Mesendoderm (in vitro differentiated cells): ENCODE data around the gene PTGER3.
A peak's percentile ranks its signal among the peaks of the same experiment; 100 is the strongest.
"Not testable (repeated sequence)": the region's sequence is repeated elsewhere in the genome, so short reads cannot be mapped to it uniquely, and the experiment has no call there.

Source experiments
- DNase-seq: peaks from one replicate; pipeline ENCODE4 v3.0.0; 2013
- H2AK5ac ChIP-seq: 2 replicates; pipeline ENCODE4 v1.6.1; 2013; ENCODE audit warnings: low read length, inconsistent platforms
- H2BK120ac ChIP-seq: 2 replicates; pipeline ENCODE4 v1.6.1; 2013; ENCODE audit warnings: low read depth, mild to moderate bottlenecking, low read length, moderate library complexity, mixed read lengths
- H2BK15ac ChIP-seq: replicated peaks from 2 replicates; pipeline ENCODE4 v1.6.1; 2013; ENCODE audit warnings: low read depth, mild to moderate bottlenecking, moderate library complexity
- H2BK5ac ChIP-seq: 2 replicates; pipeline ENCODE4 v1.6.1; 2013; ENCODE audit warnings: low read length, inconsistent platforms
- H3K18ac ChIP-seq: 2 replicates; pipeline ENCODE4 v1.6.1; 2013; ENCODE audit warnings: mild to moderate bottlenecking, low read length, mixed read lengths
- H3K23ac ChIP-seq: one replicate; pipeline ENCODE4 v1.6.1; 2013; ENCODE audit warnings: low read length
- H3K27ac ChIP-seq: 2 replicates; pipeline ENCODE4 v1.5.1; 2013; ENCODE audit warnings: low read depth, mild to moderate bottlenecking, inconsistent platforms, low read length, moderate library complexity
- H3K27me3 ChIP-seq: 2 replicates; pipeline ENCODE4 v1.6.1; 2013; ENCODE audit warnings: low read length, control low read depth, mild to moderate bottlenecking, inconsistent platforms; ENCODE audit not compliant: insufficient read depth, poor library complexity
- H3K36me3 ChIP-seq: 2 replicates; pipeline ENCODE4 v1.6.1; 2013; ENCODE audit warnings: low read length, inconsistent platforms; ENCODE audit not compliant: control insufficient read depth, insufficient read depth
- H3K4ac ChIP-seq: one replicate; pipeline ENCODE4 v1.6.1; 2013; ENCODE audit warnings: low read depth, mild to moderate bottlenecking, low read length, moderate library complexity
- H3K4me1 ChIP-seq: 2 replicates; pipeline ENCODE4 v1.6.1; 2013; ENCODE audit warnings: low read depth, low read length, inconsistent platforms; ENCODE audit not compliant: control insufficient read depth
- H3K4me2 ChIP-seq: 2 replicates; pipeline ENCODE4 v1.6.1; 2013; ENCODE audit warnings: low read length
- H3K4me3 ChIP-seq: 2 replicates; pipeline ENCODE4 v1.5.1; 2013; ENCODE audit warnings: mild to moderate bottlenecking, low read length
- H3K56ac ChIP-seq: one replicate; pipeline ENCODE4 v1.6.1; 2013; ENCODE audit warnings: low read length
- H3K79me1 ChIP-seq: 2 replicates; pipeline ENCODE4 v1.6.1; 2013; ENCODE audit warnings: low read length, inconsistent platforms
- H3K79me2 ChIP-seq: 2 replicates; pipeline ENCODE4 v1.6.1; 2013; ENCODE audit warnings: mild to moderate bottlenecking, low read length; ENCODE audit not compliant: control insufficient read depth, insufficient read depth
- H3K9ac ChIP-seq: 2 replicates; pipeline ENCODE4 v1.6.1; 2013; ENCODE audit warnings: low read length, inconsistent platforms
- H4K5ac ChIP-seq: one replicate; pipeline ENCODE4 v1.6.1; 2013; ENCODE audit warnings: low read length
- H4K8ac ChIP-seq: one replicate; pipeline ENCODE4 v1.6.1; 2013; ENCODE audit warnings: low read depth, mild to moderate bottlenecking, control low read depth, low read length, moderate library complexity
- WGBS: extraction: QIAGEN DNeasy Blood & Tissue Kit; methylation state at CpG from one replicate; pipeline ENCODE4 v1.1.7; 2013; ENCODE audit warnings: low lambda C conversion rate, missing lambda C conversion rate; ENCODE audit not compliant: insufficient coverage; ENCODE audit errors: extremely low coverage; 5-methylcytosine and 5-hydroxymethylcytosine counted together

PTGER3 gene

GRCh38 chr1:70987497-70987896, 60.1 kb downstream of the PTGER3 start:
- Histone ChIP-seq H3K27me3 (no peaks in the 10 kb centered on the region), H3K18ac (no peak overlapping the region), H3K4me1 (no peaks in the 10 kb centered on the region), H2AK5ac (no peak overlapping the region), H3K4me3 (no peak overlapping the region), H2BK15ac (no peak overlapping the region), H4K5ac (no peak overlapping the region), H3K9ac (no peak overlapping the region), H3K79me1 (no peaks in the 10 kb centered on the region), H3K56ac (no peak overlapping the region), H3K79me2 (no peaks in the 10 kb centered on the region), H3K4me2 (no peak overlapping the region), H3K23ac (no peak overlapping the region), H3K27ac (no peak overlapping the region), H4K8ac (no peak overlapping the region), H3K36me3 (no peaks in the 10 kb centered on the region), H2BK120ac (no peak overlapping the region), H3K4ac (no peak overlapping the region), H2BK5ac (no peak overlapping the region)
- DNase-seq: no peak
- WGBS: no CpG with 5 or more reads among the region's 2 CpGs

GRCh38 chr1:70985776-70986225, 61.8 kb downstream of the PTGER3 start:
- not testable (repeated sequence) for H3K4me2 ChIP-seq, H3K9ac ChIP-seq, H3K4me3 ChIP-seq, H4K8ac ChIP-seq, H2BK15ac ChIP-seq, H3K27ac ChIP-seq, DNase-seq, H3K56ac ChIP-seq, H3K4ac ChIP-seq, H3K23ac ChIP-seq, H3K27me3 ChIP-seq, H3K79me1 ChIP-seq, H3K18ac ChIP-seq, H2AK5ac ChIP-seq, H3K79me2 ChIP-seq, H3K4me1 ChIP-seq, H3K36me3 ChIP-seq, H2BK5ac ChIP-seq, H4K5ac ChIP-seq, H2BK120ac ChIP-seq
- WGBS: no CpG with 5 or more reads among the region's 5 CpGs

- not testable (repeated sequence) for H3K4me1 ChIP-seq, H2BK120ac ChIP-seq, H3K79me1 ChIP-seq, H3K36me3 ChIP-seq, H3K9ac ChIP-seq, H3K4me2 ChIP-seq, DNase-seq, H3K18ac ChIP-seq, H3K23ac ChIP-seq, H3K27me3 ChIP-seq, H3K27ac ChIP-seq, H3K4me3 ChIP-seq, H3K79me2 ChIP-seq, H4K8ac ChIP-seq, H2BK15ac ChIP-seq, H2AK5ac ChIP-seq, H3K56ac ChIP-seq, H4K5ac ChIP-seq, H3K4ac ChIP-seq, H2BK5ac ChIP-seq
- WGBS: no CpG with 5 or more reads among the region's 2 CpGs
Observed at GRCh38 chr1:70985278-70985677, 62.3 kb downstream of the PTGER3 start.

GRCh38 chr1:70980361-70980760, 67.3 kb downstream of the PTGER3 start:
- no peak overlapping the region for H3K23ac ChIP-seq
- no peak overlapping the region for H3K4me2 ChIP-seq
- H2AK5ac ChIP-seq: no peak overlapping the region
- H3K27me3 ChIP-seq: no peaks in the 10 kb centered on the region
- H4K5ac ChIP-seq: no peak overlapping the region
- no peak overlapping the region for H3K9ac ChIP-seq
- no peak overlapping the region for H3K27ac ChIP-seq
- WGBS: no CpG with 5 or more reads among the region's 1 CpG
- H2BK15ac ChIP-seq: no peak overlapping the region
- no peak overlapping the region for H3K4me3 ChIP-seq
- no peak overlapping the region for H2BK5ac ChIP-seq
- no peak overlapping the region for H2BK120ac ChIP-seq
- peak; percentile 44 for DNase-seq
- H3K4me1 ChIP-seq: no peaks in the 10 kb centered on the region
- H3K79me2 ChIP-seq: no peaks in the 10 kb centered on the region
- H3K56ac ChIP-seq: no peak overlapping the region
- H4K8ac ChIP-seq: no peak overlapping the region
- H3K4ac ChIP-seq: no peak overlapping the region
- H3K36me3 ChIP-seq: no peaks in the 10 kb centered on the region
- no peak overlapping the region for H3K18ac ChIP-seq
- H3K79me1 ChIP-seq: no peaks in the 10 kb centered on the region

GRCh38 chr1:70979881-70980280, 67.7 kb downstream of the PTGER3 start:
- no peak overlapping the region for H4K5ac ChIP-seq
- WGBS: 100% methylated on average over 1 of the region's 2 CpGs
- no peak overlapping the region for H3K4me2 ChIP-seq
- H4K8ac ChIP-seq: no peak overlapping the region
- no peak overlapping the region for H3K9ac ChIP-seq
- no peak overlapping the region for H3K27ac ChIP-seq
- no peak overlapping the region for H3K4me3 ChIP-seq
- H3K4me1 ChIP-seq: no peaks in the 10 kb centered on the region
- H2BK15ac ChIP-seq: no peak overlapping the region
- no peaks in the 10 kb centered on the region for H3K79me1 ChIP-seq
- H3K79me2 ChIP-seq: no peaks in the 10 kb centered on the region
- no peak overlapping the region for H3K56ac ChIP-seq
- H3K36me3 ChIP-seq: no peaks in the 10 kb centered on the region
- no peak overlapping the region for H3K23ac ChIP-seq
- no peaks in the 10 kb centered on the region for H3K27me3 ChIP-seq
- no peak overlapping the region for H2AK5ac ChIP-seq
- H3K4ac ChIP-seq: no peak overlapping the region
- DNase-seq: no peak
- H2BK5ac ChIP-seq: no peak overlapping the region
- H3K18ac ChIP-seq: no peak overlapping the region
- H2BK120ac ChIP-seq: no peak overlapping the region

- WGBS: no CpG with 5 or more reads among the region's 4 CpGs
- no peak overlapping the region for H3K4me2 ChIP-seq
- no peaks in the 10 kb centered on the region for H3K27me3 ChIP-seq
- H3K4me3 ChIP-seq: no peak overlapping the region
- H3K9ac ChIP-seq: no peak overlapping the region
- no peak for DNase-seq
- H2BK5ac ChIP-seq: no peak overlapping the region
- H2BK120ac ChIP-seq: no peak overlapping the region
- no peak overlapping the region for H3K18ac ChIP-seq
- H3K4me1 ChIP-seq: no peaks in the 10 kb centered on the region
- H3K4ac ChIP-seq: no peak overlapping the region
- H2BK15ac ChIP-seq: no peak overlapping the region
- no peaks in the 10 kb centered on the region for H3K79me1 ChIP-seq
- H3K56ac ChIP-seq: no peak overlapping the region
- no peaks in the 10 kb centered on the region for H3K79me2 ChIP-seq
- no peak overlapping the region for H3K27ac ChIP-seq
- H2AK5ac ChIP-seq: no peak overlapping the region
- no peak overlapping the region for H3K23ac ChIP-seq
- H4K5ac ChIP-seq: no peak overlapping the region
- no peaks in the 10 kb centered on the region for H3K36me3 ChIP-seq
- H4K8ac ChIP-seq: no peak overlapping the region
Observed at GRCh38 chr1:70979313-70979712, 68.3 kb downstream of the PTGER3 start.
